ENCODE measurements around the gene WDPCP.
"Not testable (repeated sequence)": the region's sequence is repeated elsewhere in the genome, so short reads cannot be mapped to it uniquely, and the experiment has no call there.

The WDPCP gene

GRCh38 chr2:63589148-63589958, 1.1 kb upstream of the WDPCP start:
- peak; percentile 68 for DNase-seq

- no peak for DNase-seq
These were observed 378 bp downstream of the WDPCP start for GRCh38 chr2:63587814-63588384.

- DNase-seq, result no peak
These were observed 5.4 kb downstream of the WDPCP start for GRCh38 chr2:63582873-63583272.

GRCh38 chr2:63581298-63581961, 6.8 kb downstream of the WDPCP start:
- no peak for DNase-seq

- no peak for DNase-seq
These were observed 7.5 kb downstream of the WDPCP start for GRCh38 chr2:63580651-63581297.

- no peak for DNase-seq
These were observed 9.5 kb downstream of the WDPCP start for GRCh38 chr2:63578767-63579166.

- DNase-seq, result no peak
These were observed 11.7 kb downstream of the WDPCP start for GRCh38 chr2:63576546-63576945.

- DNase-seq, result not testable (repeated sequence)
These were observed 14.4 kb downstream of the WDPCP start for GRCh38 chr2:63573726-63574345.

- DNase-seq, result not testable (repeated sequence)
These were observed 15.3 kb downstream of the WDPCP start for GRCh38 chr2:63573026-63573425.

- DNase-seq, result no peak
These were observed 16.3 kb downstream of the WDPCP start for GRCh38 chr2:63572001-63572400.

- DNase-seq, result no peak
These were observed 17.0 kb downstream of the WDPCP start for GRCh38 chr2:63571291-63571690.

- no peak for DNase-seq
These were observed 18.5 kb downstream of the WDPCP start for GRCh38 chr2:63569740-63570139.

- no peak for DNase-seq
These were observed 25.5 kb downstream of the WDPCP start for GRCh38 chr2:63562751-63563150.

- not testable (repeated sequence) for DNase-seq
These were observed 29.4 kb downstream of the WDPCP start for GRCh38 chr2:63558922-63559321.

- not testable (repeated sequence) for DNase-seq
These were observed 30.5 kb downstream of the WDPCP start for GRCh38 chr2:63557819-63558218.

GRCh38 chr2:63555931-63556330, 32.3 kb downstream of the WDPCP start:
- DNase-seq, result no peak

GRCh38 chr2:63555299-63555698, 33.0 kb downstream of the WDPCP start:
- DNase-seq, result no peak

GRCh38 chr2:63553049-63553448, 35.2 kb downstream of the WDPCP start:
- DNase-seq, result no peak

GRCh38 chr2:63545023-63545422, 43.3 kb downstream of the WDPCP start:
- no peak for DNase-seq

- DNase-seq, result peak; percentile 40
These were observed 44.2 kb downstream of the WDPCP start for GRCh38 chr2:63544017-63544627.

- DNase-seq, result no peak
These were observed 48.7 kb downstream of the WDPCP start for GRCh38 chr2:63539416-63540162.

GRCh38 chr2:63538390-63538789, 49.9 kb downstream of the WDPCP start:
- DNase-seq, result no peak
